HepG2 (cell line): ENCODE measurements around the gene NET1. TPM values are rescaled to one million over a fixed set of nuclear protein-coding genes. Genes with fewer than 3 reads are reported as not detected.

Source experiments
- ATAC-seq: fragments of 200-7000 bp; cut with Tn5 transposase; 3 replicates; pipeline ENCODE4 v1.9.1; 2020; ENCODE audit warnings: mild to moderate bottlenecking, moderate library complexity
- BruUV-seq: library from RNA; stranded (reverse); fragments of 400-500 nt; replicated peaks from 2 replicates; lab custom pipeline; 2021; lab: Mats Ljungman, UMichigan
- CTCF ChIA-PET: fragments of 300-600 bp; formaldehyde crosslinking; extraction: SDS; loops from one replicate; lab custom pipeline; 2021; ENCODE audit warnings: low total read pairs, inconsistent platforms, low intra/inter-chr PET ratio; lab: Yijun Ruan, JAX
- POLR2A ChIA-PET: fragments of 350-600 bp; sonication (Branson Sonifier 250); formaldehyde crosslinking; loops from one replicate; lab custom pipeline; 2020; ENCODE audit warnings: antibody characterized with exemption, inconsistent platforms; lab: Yijun Ruan, JAX
- DNase-seq: peaks from one replicate; pipeline ENCODE4 v3.0.0-alpha.2; 2015; ENCODE audit warnings: low spot score
- FAIRE-seq: peaks from 3 replicates; lab custom pipeline; 2011; peaks lifted over from hg19 to GRCh38; lab: Jason Lieb, UNC
- H2AFZ ChIP-seq: one replicate; pipeline ENCODE4 v1.6.1; 2011; ENCODE audit warnings: low read length, inconsistent platforms
- H3K27ac ChIP-seq: fragments of 300-600 bp; 3 replicates; pipeline ENCODE4 v1.8.0; 2011; ENCODE audit warnings: mixed run types, mild to moderate bottlenecking, mixed read lengths, low read length, inconsistent platforms; ENCODE audit not compliant: insufficient read depth; ENCODE audit errors: extremely low read length
- H3K27me3 ChIP-seq, 2 experiments: fragments of 200-600 bp in 1 of 2; 2 replicates in 1 of 2; 3 replicates in 1 of 2; pipeline versions ENCODE4 v1.6.0 to v1.8.0; 2011; ENCODE audit warnings: low read length in 2 of 2, mild to moderate bottlenecking in 2 of 2, moderate library complexity in 2 of 2, inconsistent platforms in 1 of 2; ENCODE audit not compliant: insufficient read depth in 2 of 2, control insufficient read depth in 1 of 2
- H3K36me3 ChIP-seq, 2 experiments: fragments of 200-600 bp in 1 of 2; replicated peaks in 1 of 2; 2 replicates in 1 of 2; 3 replicates in 1 of 2; pipeline versions ENCODE4 v1.5.1 to v1.8.0; 2011; ENCODE audit warnings: low read length in 2 of 2, inconsistent platforms in 1 of 2; ENCODE audit not compliant: insufficient read depth in 2 of 2, control insufficient read depth in 1 of 2
- H3K4me1 ChIP-seq: 2 replicates; pipeline ENCODE4 v1.5.1; 2012; ENCODE audit warnings: low read length, inconsistent platforms; ENCODE audit not compliant: insufficient read depth
- H3K4me2 ChIP-seq: 2 replicates; pipeline ENCODE4 v1.6.0; 2011; ENCODE audit warnings: low read depth, low read length, inconsistent platforms
- H3K4me3 ChIP-seq, 3 experiments: fragments of 200-600 bp in 1 of 3; sonication (generic), shearing (Covaris generic) in 1 of 3; replicated peaks in 1 of 3; 2 replicates each; pipeline ENCODE4 v1.5.1; 2011 to 2016; ENCODE audit warnings: low read length in 3 of 3, inconsistent platforms in 2 of 3, low read depth in 2 of 3, mild to moderate bottlenecking in 2 of 3, control low read depth in 1 of 3, mixed read lengths in 1 of 3; ENCODE audit not compliant: insufficient read depth in 1 of 3
- H3K79me2 ChIP-seq: one replicate; pipeline ENCODE4 v1.6.1; 2011; ENCODE audit warnings: low read length, inconsistent platforms; ENCODE audit not compliant: insufficient read depth
- H3K9ac ChIP-seq: 2 replicates; pipeline ENCODE4 v1.6.0; 2011; ENCODE audit warnings: mild to moderate bottlenecking, low read depth, low read length, inconsistent platforms; ENCODE audit not compliant: insufficient read depth
- H3K9me3 ChIP-seq: 2 replicates; pipeline ENCODE4 v1.5.1; 2012; ENCODE audit warnings: mild to moderate bottlenecking, low read length
- H4K20me1 ChIP-seq: 2 replicates; pipeline ENCODE4 v1.6.0; 2011; ENCODE audit warnings: inconsistent platforms, mild to moderate bottlenecking, low read length, moderate library complexity; ENCODE audit not compliant: insufficient read depth
- CEBPB ChIP-seq: IDR thresholded peaks from 2 replicates; pipeline ENCODE4 v1.6.1; 2011; ENCODE audit warnings: low read depth, low read length, improper control_type of control experiment, borderline replicate concordance
- KLF15 ChIP-seq: sonication (generic); formaldehyde crosslinking; IDR thresholded peaks from 2 replicates; pipeline ENCODE4 v1.8.1; 2023; ENCODE audit warnings: borderline replicate concordance, mild to moderate bottlenecking, inconsistent platforms, missing genetic modification reagents, mixed read lengths
- MATR3 ChIP-seq: sonication (generic); formaldehyde crosslinking; IDR thresholded peaks from 2 replicates; pipeline ENCODE4 v1.4.0; 2020; ENCODE audit warnings: missing genetic modification reagents
- ONECUT2 ChIP-seq: sonication (generic); formaldehyde crosslinking; IDR thresholded peaks from 2 replicates; pipeline ENCODE4 v1.4.0; 2020; ENCODE audit warnings: missing genetic modification reagents
- POLR2AphosphoS2 ChIP-seq: IDR thresholded peaks from 2 replicates; pipeline ENCODE4 v1.6.1; 2011; ENCODE audit warnings: low read depth, low read length, improper control_type of control experiment
- RBM22 ChIP-seq: fragments of 200-400 bp; formaldehyde crosslinking; optimal IDR thresholded peaks from 2 replicates; pipeline ENCODE3; 2017; ENCODE audit warnings: mild to moderate bottlenecking, low read length, moderate library complexity
- SOX13 ChIP-seq, 3 experiments: fragments of 450-650 bp in 1 of 3; sonication (generic) in 1 of 3; formaldehyde crosslinking in 1 of 3; IDR thresholded peaks in 2 of 3; conservative IDR thresholded peaks in 1 of 3; 2 replicates each; pipeline versions ENCODE4 v1.5.0 to v1.6.1; 2016 to 2020; ENCODE audit warnings: antibody characterized with exemption in 1 of 3, mild to moderate bottlenecking in 1 of 3, missing compliant biosample characterization in 1 of 3, missing genetic modification reagents in 1 of 3, moderate library complexity in 1 of 3
- STAG1 ChIP-seq: sonication (generic); formaldehyde crosslinking; IDR thresholded peaks from 2 replicates; pipeline ENCODE4 v1.4.0; 2020; ENCODE audit warnings: missing genetic modification reagents
- WIZ ChIP-seq: sonication (generic); formaldehyde crosslinking; IDR thresholded peaks from 2 replicates; pipeline ENCODE4 v1.5.1; 2020; ENCODE audit warnings: mild to moderate bottlenecking, missing genetic modification reagents
- ZNF138 ChIP-seq: sonication (generic); formaldehyde crosslinking; IDR thresholded peaks from 2 replicates; pipeline ENCODE4 v1.5.0; 2020; ENCODE audit warnings: mild to moderate bottlenecking, low read depth, missing genetic modification reagents
- ZNF652 ChIP-seq: IDR thresholded peaks from 2 replicates; pipeline ENCODE4 v1.6.1; 2016; ENCODE audit warnings: low read depth, borderline replicate concordance
- WGBS: methylation state at CpG from one replicate; pipeline ENCODE4 v1.1.6; 2017; ENCODE audit warnings: low lambda C conversion rate; 5-methylcytosine and 5-hydroxymethylcytosine counted together
- in situ Hi-C: cut with HindIII; loops from 2 replicates; pipeline ENCODE4 v1.10.0; 2017; ENCODE audit warnings: low pct_unique_long_range_greater_than_20kb; ENCODE audit not compliant: extremely low pct_ligation_motif_present
- intact Hi-C: fragments of 100-400 bp; cut with micrococcal nuclease; formaldehyde crosslinking; loops from one replicate; pipeline ENCODE4 v1.10.0; 2022; ENCODE audit not compliant: unreplicated experiment
- polyA plus RNA-seq, 8 experiments: library from polyadenylated mRNA; depleted of rRNA in 3 of 8; stranded (reverse) in 7 of 8; unstranded in 1 of 8; fragments of >200 nt; fragmentation: Illumina TruSeq in 4 of 8; extraction: Trizol in 4 of 8; gene quantifications; 2 replicates each; pipeline versions ENCODE4 v1.2.1 to v1.2.3, GENCODE V29; 2011 to 2016; ENCODE audit warnings: low read depth in 4 of 8, missing spikeins in 1 of 8, mixed read lengths in 1 of 8; ENCODE audit not compliant: insufficient read depth in 1 of 8
- total RNA-seq, 5 experiments: library from RNA; depleted of rRNA; stranded (reverse); fragments of >200 nt; fragmentation: Illumina TruSeq; extraction: Trizol; gene quantifications; 2 replicates each; pipeline ENCODE4 v1.2.3, GENCODE V29; 2016; ENCODE audit warnings: low read depth in 1 of 5
- TF ChIP-seq, protein P1 (sequence below): sonication (generic); formaldehyde crosslinking; IDR thresholded peaks from 2 replicates; pipeline ENCODE4 v1.8.0; 2022; ENCODE audit warnings: mild to moderate bottlenecking, missing genetic modification reagents, moderate library complexity
- TF ChIP-seq, protein P2 (sequence below): sonication (generic); formaldehyde crosslinking; IDR thresholded peaks from 2 replicates; pipeline ENCODE4 v1.8.0; 2022; ENCODE audit warnings: mild to moderate bottlenecking, missing genetic modification reagents; ENCODE audit not compliant: insufficient replicate concordance
- TF ChIP-seq, protein P3 (sequence below): sonication (generic); formaldehyde crosslinking; IDR thresholded peaks from 2 replicates; pipeline ENCODE4 v1.5.0; 2020; ENCODE audit warnings: missing genetic modification reagents

The NET1 gene
- total and polyA plus RNA-seq, 2 of the 13 experiments (the other 11 are each of a cell fraction or from before 2014, with no cell fraction given): 48.1 to 65.8 TPM

DNA sequence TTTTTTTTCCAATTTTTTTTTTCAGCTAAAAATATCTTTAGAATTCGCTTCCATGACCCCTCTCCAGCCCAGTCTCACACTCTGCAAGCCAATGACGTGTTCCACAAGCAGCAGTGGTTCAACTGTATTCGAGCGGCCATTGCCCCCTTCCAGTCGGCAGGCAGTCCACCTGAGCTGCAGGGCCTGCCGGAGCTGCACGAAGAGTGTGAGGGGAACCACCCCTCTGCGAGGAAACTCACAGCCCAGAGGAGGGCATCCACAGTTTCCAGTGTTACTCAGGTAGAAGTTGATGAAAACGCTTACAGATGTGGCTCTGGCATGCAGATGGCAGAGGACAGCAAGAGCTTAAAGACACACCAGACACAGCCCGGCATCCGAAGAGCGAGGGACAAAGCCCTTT, 44.2 kb downstream of the NET1 start:
- Histone ChIP-seq H3K27ac (no peak overlapping the region), H2AFZ (no peak overlapping the region), H3K4me1 (no peaks in the 10 kb centered on the region), H3K4me2 (no peak overlapping the region), H3K4me3 (no peak overlapping the region), H3K27me3 (no peaks in the 10 kb centered on the region), H4K20me1 (no peaks in the 10 kb centered on the region), H3K9ac (no peak overlapping the region), H3K9me3 (no peaks in the 10 kb centered on the region)
- no TSS peak for BruUV-seq
- in situ Hi-C loops (no loop called here), intact Hi-C loops (no loop called here)
- WGBS: 95% methylated on average over 12 of the region's 12 CpGs
- FAIRE-seq (no peak), DNase-seq (no peak)
- POLR2A ChIA-PET: no interaction called here
- CTCF ChIA-PET: no interaction called here
- TF ChIP-seq, protein P1, sequence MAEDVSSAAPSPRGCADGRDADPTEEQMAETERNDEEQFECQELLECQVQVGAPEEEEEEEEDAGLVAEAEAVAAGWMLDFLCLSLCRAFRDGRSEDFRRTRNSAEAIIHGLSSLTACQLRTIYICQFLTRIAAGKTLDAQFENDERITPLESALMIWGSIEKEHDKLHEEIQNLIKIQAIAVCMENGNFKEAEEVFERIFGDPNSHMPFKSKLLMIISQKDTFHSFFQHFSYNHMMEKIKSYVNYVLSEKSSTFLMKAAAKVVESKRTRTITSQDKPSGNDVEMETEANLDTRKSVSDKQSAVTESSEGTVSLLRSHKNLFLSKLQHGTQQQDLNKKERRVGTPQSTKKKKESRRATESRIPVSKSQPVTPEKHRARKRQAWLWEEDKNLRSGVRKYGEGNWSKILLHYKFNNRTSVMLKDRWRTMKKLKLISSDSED (CRISPR knock-in tag): no peak
- TF ChIP-seq RBM22: peak; percentile 69
- TF ChIP-seq, all 625 proteins: peak for 1
- no peak for ATAC-seq
- H3K36me3 ChIP-seq: peaks cover 22 to 75% of the 10 kb centered on the region in 2 experiments
- peaks cover 5% of the 10 kb centered on the region for H3K79me2 ChIP-seq

DNA sequence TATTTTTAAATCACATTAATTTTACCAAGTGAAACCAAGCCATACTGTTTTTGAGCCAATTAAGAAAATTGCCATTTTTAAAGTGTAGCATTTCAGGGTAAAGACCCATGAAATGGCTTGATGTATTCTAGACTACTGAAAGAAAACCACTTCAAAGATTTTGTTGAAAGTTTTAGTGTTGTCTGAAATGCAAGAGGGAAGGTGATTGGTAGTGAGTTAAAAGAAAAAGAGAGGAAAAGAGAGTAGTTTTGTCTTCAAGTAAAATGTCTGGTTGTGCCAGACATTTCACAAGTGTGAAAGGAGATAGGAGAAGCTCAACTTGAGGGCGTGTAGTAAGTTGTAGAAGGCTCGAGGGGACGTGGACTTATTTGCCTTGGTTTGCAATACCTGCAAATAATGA, 45.4 kb downstream of the NET1 start:
- no peak overlapping the region for H3K27ac ChIP-seq
- no peak overlapping the region for H3K4me2 ChIP-seq
- no peaks in the 10 kb centered on the region for H3K27me3 ChIP-seq
- no peaks in the 10 kb centered on the region for H3K4me1 ChIP-seq
- H4K20me1 ChIP-seq: no peaks in the 10 kb centered on the region
- no peaks in the 10 kb centered on the region for H3K79me2 ChIP-seq
- H3K9me3 ChIP-seq: no peaks in the 10 kb centered on the region
- FAIRE-seq (no peak), DNase-seq (no peak), ATAC-seq (no peak)
- WGBS: 98% methylated on average over 3 of the region's 3 CpGs
- POLR2A ChIA-PET: no interaction called here
- intact Hi-C loops: no loop called here
- H3K9ac ChIP-seq: no peak overlapping the region
- H3K36me3 ChIP-seq: peaks cover 19 to 68% of the 10 kb centered on the region in 2 experiments
- BruUV-seq: no TSS peak
- no peak overlapping the region for H3K4me3 ChIP-seq
- no peak overlapping the region for H2AFZ ChIP-seq
- CTCF ChIA-PET: no interaction called here
- in situ Hi-C loops: no loop called here
- TF ChIP-seq ZNF138 (CRISPR knock-in tag): no peak
- TF ChIP-seq CEBPB: no peak
- TF ChIP-seq KLF15: no peak
- no peak for TF ChIP-seq MATR3 (CRISPR knock-in tag)
- TF ChIP-seq WIZ: no peak
- no peak for TF ChIP-seq ZNF652 (CRISPR knock-in tag)
- TF ChIP-seq POLR2AphosphoS2: no peak
- no peak for TF ChIP-seq SOX13 (IDR thresholded peaks at IDR 0.05)
- TF ChIP-seq SOX13 (CRISPR knock-in tag; conservative IDR thresholded peaks at IDR 0.05 in 1 of 2, IDR thresholded peaks at IDR 0.05 in 1 of 2): no peak
- TF ChIP-seq ONECUT2: no peak
- TF ChIP-seq, protein P2, sequence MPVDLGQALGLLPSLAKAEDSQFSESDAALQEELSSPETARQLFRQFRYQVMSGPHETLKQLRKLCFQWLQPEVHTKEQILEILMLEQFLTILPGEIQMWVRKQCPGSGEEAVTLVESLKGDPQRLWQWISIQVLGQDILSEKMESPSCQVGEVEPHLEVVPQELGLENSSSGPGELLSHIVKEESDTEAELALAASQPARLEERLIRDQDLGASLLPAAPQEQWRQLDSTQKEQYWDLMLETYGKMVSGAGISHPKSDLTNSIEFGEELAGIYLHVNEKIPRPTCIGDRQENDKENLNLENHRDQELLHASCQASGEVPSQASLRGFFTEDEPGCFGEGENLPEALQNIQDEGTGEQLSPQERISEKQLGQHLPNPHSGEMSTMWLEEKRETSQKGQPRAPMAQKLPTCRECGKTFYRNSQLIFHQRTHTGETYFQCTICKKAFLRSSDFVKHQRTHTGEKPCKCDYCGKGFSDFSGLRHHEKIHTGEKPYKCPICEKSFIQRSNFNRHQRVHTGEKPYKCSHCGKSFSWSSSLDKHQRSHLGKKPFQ (CRISPR knock-in tag): no peak
- TF ChIP-seq STAG1: no peak
- TF ChIP-seq, protein P3, sequence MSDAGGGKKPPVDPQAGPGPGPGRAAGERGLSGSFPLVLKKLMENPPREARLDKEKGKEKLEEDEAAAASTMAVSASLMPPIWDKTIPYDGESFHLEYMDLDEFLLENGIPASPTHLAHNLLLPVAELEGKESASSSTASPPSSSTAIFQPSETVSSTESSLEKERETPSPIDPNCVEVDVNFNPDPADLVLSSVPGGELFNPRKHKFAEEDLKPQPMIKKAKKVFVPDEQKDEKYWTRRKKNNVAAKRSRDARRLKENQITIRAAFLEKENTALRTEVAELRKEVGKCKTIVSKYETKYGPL: no peak
